ENCODE data around the gene CTSC.

CTSC gene

GRCh38 chr11:88337181-88337986 is at the start of gene CTSC:
Gene CTSC (minus strand): TSS chr11:88337736. CDS start chr11:88337672, 64 bp downstream.
- Mint-ChIP-seq H3K27ac (peak within 1 kb of the TSS; percentile 98), H3K4me1 (peaks cover 56% of the 10 kb centered on the region), H3K36me3 (peaks cover 61% of the 10 kb centered on the region), H3K9me3 (no peaks in the 10 kb centered on the region), H3K4me3 (peak within 1 kb of the TSS; percentile 100)
- ATAC-seq (peak; percentile 90), DNase-seq (ENCODE audit: low spot score in 2 of 2) (peak; percentile 91 to 97)

- ATAC-seq (peak; percentile 62), DNase-seq (ENCODE audit: low spot score in 2 of 2) (no peak)
- no peaks in the 10 kb centered on the region for H3K4me1 Mint-ChIP-seq
- H3K9me3 Mint-ChIP-seq, result no peaks in the 10 kb centered on the region
- H3K36me3 Mint-ChIP-seq, result no peaks in the 10 kb centered on the region
- no peak overlapping the region for H3K4me3 Mint-ChIP-seq
- H3K27ac Mint-ChIP-seq, result no peak overlapping the region
These were observed 47.1 kb upstream of the CTSC start for GRCh38 chr11:88384669-88385005.

- H3K9me3 Mint-ChIP-seq, result no peaks in the 10 kb centered on the region
- H3K36me3 Mint-ChIP-seq, result no peaks in the 10 kb centered on the region
- no peak overlapping the region for H3K4me3 Mint-ChIP-seq
- DNase-seq (ENCODE audit: low spot score in 2 of 2), result no peak
- H3K27ac Mint-ChIP-seq, result no peak overlapping the region
- no peak for ATAC-seq
- H3K4me1 Mint-ChIP-seq, result no peaks in the 10 kb centered on the region
These were observed 46.6 kb upstream of the CTSC start for GRCh38 chr11:88384004-88384668.

- DNase-seq (ENCODE audit: low spot score in 2 of 2) (no peak), ATAC-seq (no peak)
- no peaks in the 10 kb centered on the region for H3K4me1 Mint-ChIP-seq
- H3K9me3 Mint-ChIP-seq, result no peaks in the 10 kb centered on the region
- H3K27ac Mint-ChIP-seq, result no peak overlapping the region
- H3K36me3 Mint-ChIP-seq, result no peaks in the 10 kb centered on the region
- no peak overlapping the region for H3K4me3 Mint-ChIP-seq
These were observed 45.9 kb upstream of the CTSC start for GRCh38 chr11:88383447-88383846.

- no peak for ATAC-seq
- Mint-ChIP-seq H3K36me3 (no peaks in the 10 kb centered on the region), H3K27ac (no peak overlapping the region), H3K4me1 (no peaks in the 10 kb centered on the region), H3K9me3 (no peaks in the 10 kb centered on the region), H3K4me3 (no peak overlapping the region)
- no peak for DNase-seq (ENCODE audit: low spot score in 2 of 2)
These were observed 41.6 kb upstream of the CTSC start for GRCh38 chr11:88379130-88379529.

- no peak for DNase-seq (ENCODE audit: low spot score in 2 of 2)
- H3K36me3 Mint-ChIP-seq, result no peaks in the 10 kb centered on the region
- no peak overlapping the region for H3K4me3 Mint-ChIP-seq
- H3K27ac Mint-ChIP-seq, result no peak overlapping the region
- no peaks in the 10 kb centered on the region for H3K4me1 Mint-ChIP-seq
- H3K9me3 Mint-ChIP-seq, result no peaks in the 10 kb centered on the region
- ATAC-seq, result no peak
These were observed 41.0 kb upstream of the CTSC start for GRCh38 chr11:88378422-88379066.

- Mint-ChIP-seq H3K27ac (no peak overlapping the region), H3K4me3 (no peak overlapping the region), H3K4me1 (no peaks in the 10 kb centered on the region), H3K36me3 (no peaks in the 10 kb centered on the region), H3K9me3 (no peaks in the 10 kb centered on the region)
- DNase-seq (ENCODE audit: low spot score in 2 of 2) (no peak), ATAC-seq (no peak)
These were observed 40.1 kb upstream of the CTSC start for GRCh38 chr11:88377646-88378045.

GRCh38 chr11:88377144-88377543 is 39.6 kb upstream of the CTSC start:
- ATAC-seq (no peak), DNase-seq (ENCODE audit: low spot score in 2 of 2) (no peak)
- no peaks in the 10 kb centered on the region for H3K9me3 Mint-ChIP-seq
- H3K36me3 Mint-ChIP-seq, result no peaks in the 10 kb centered on the region
- no peak overlapping the region for H3K27ac Mint-ChIP-seq
- no peak overlapping the region for H3K4me3 Mint-ChIP-seq
- no peaks in the 10 kb centered on the region for H3K4me1 Mint-ChIP-seq

- no peaks in the 10 kb centered on the region for H3K36me3 Mint-ChIP-seq
- no peak overlapping the region for H3K4me3 Mint-ChIP-seq
- no peak for DNase-seq (ENCODE audit: low spot score in 2 of 2)
- H3K27ac Mint-ChIP-seq, result no peak overlapping the region
- H3K4me1 Mint-ChIP-seq, result no peaks in the 10 kb centered on the region
- no peak for ATAC-seq
- no peaks in the 10 kb centered on the region for H3K9me3 Mint-ChIP-seq
These were observed 38.5 kb upstream of the CTSC start for GRCh38 chr11:88375927-88376470.

- Mint-ChIP-seq H3K36me3 (no peaks in the 10 kb centered on the region), H3K4me3 (no peak overlapping the region), H3K4me1 (peaks cover 6% of the 10 kb centered on the region), H3K9me3 (no peaks in the 10 kb centered on the region), H3K27ac (no peak overlapping the region)
- ATAC-seq, result no peak
- no peak for DNase-seq (ENCODE audit: low spot score in 2 of 2)
These were observed 33.2 kb upstream of the CTSC start for GRCh38 chr11:88370782-88371181.

GRCh38 chr11:88367310-88367709 is 29.8 kb upstream of the CTSC start:
- Mint-ChIP-seq H3K36me3 (no peaks in the 10 kb centered on the region), H3K4me1 (peaks cover 16% of the 10 kb centered on the region), H3K9me3 (no peaks in the 10 kb centered on the region), H3K4me3 (no peak overlapping the region), H3K27ac (no peak overlapping the region)
- DNase-seq (ENCODE audit: low spot score in 2 of 2) (no peak), ATAC-seq (no peak)

- H3K4me1 Mint-ChIP-seq, result peaks cover 31% of the 10 kb centered on the region
- peak; percentile 57 for ATAC-seq
- DNase-seq (ENCODE audit: low spot score in 2 of 2), result no peak
- H3K36me3 Mint-ChIP-seq, result no peaks in the 10 kb centered on the region
- H3K9me3 Mint-ChIP-seq, result no peaks in the 10 kb centered on the region
- no peak overlapping the region for H3K4me3 Mint-ChIP-seq
- H3K27ac Mint-ChIP-seq, result no peak overlapping the region
These were observed 26.1 kb upstream of the CTSC start for GRCh38 chr11:88363648-88364065.

GRCh38 chr11:88363004-88363403 is 25.5 kb upstream of the CTSC start:
- Mint-ChIP-seq H3K36me3 (no peaks in the 10 kb centered on the region), H3K9me3 (no peaks in the 10 kb centered on the region), H3K4me3 (no peak overlapping the region), H3K27ac (no peak overlapping the region), H3K4me1 (peaks cover 34% of the 10 kb centered on the region)
- no peak for ATAC-seq
- DNase-seq (ENCODE audit: low spot score in 2 of 2), result no peak

GRCh38 chr11:88360141-88360540 is 22.6 kb upstream of the CTSC start:
- no peak for ATAC-seq
- H3K4me3 Mint-ChIP-seq, result no peak overlapping the region
- no peak overlapping the region for H3K27ac Mint-ChIP-seq
- H3K9me3 Mint-ChIP-seq, result no peaks in the 10 kb centered on the region
- peaks cover 10% of the 10 kb centered on the region for H3K36me3 Mint-ChIP-seq
- H3K4me1 Mint-ChIP-seq, result peaks cover 40% of the 10 kb centered on the region
- DNase-seq (ENCODE audit: low spot score in 2 of 2), result no peak

- H3K4me1 Mint-ChIP-seq, result peaks cover 45% of the 10 kb centered on the region
- H3K4me3 Mint-ChIP-seq, result peak overlapping the region; percentile 19
- H3K36me3 Mint-ChIP-seq, result peaks cover 10% of the 10 kb centered on the region
- no peaks in the 10 kb centered on the region for H3K9me3 Mint-ChIP-seq
- DNase-seq (ENCODE audit: low spot score in 2 of 2) (no peak), ATAC-seq (peak; percentile 46)
- no peak overlapping the region for H3K27ac Mint-ChIP-seq
These were observed 22.0 kb upstream of the CTSC start for GRCh38 chr11:88359541-88359940.

All from stimulated activated effector memory CD8-positive, alpha-beta T cell treated with anti-CD3 and anti-CD28 coated beads, Interleukin-12 subunit alpha, Interleukin-12 subunit beta, amount 100 ng/mL, for 72 hours (primary cell).